ENCODE results near the gene AFF3. TPM values are rescaled to one million over a fixed set of nuclear protein-coding genes. Genes with fewer than 3 reads are reported as not detected.

AFF3 gene
- polyA plus RNA-seq, 3 donors from 2014 or later: 1.4 to 7.4 (median 3.8) TPM

GRCh38 chr2:100046961-100047947 lies 95.1 kb downstream of the AFF3 start:
- DNase-seq: no peak
- Mint-ChIP-seq H3K27ac (no peak overlapping the region), H3K27me3 (ENCODE audit: low read depth in 3 of 3) (peaks cover 0 to 2% (median 0%) of the 10 kb centered on the region in 3 donors), H3K36me3 (no peaks in the 10 kb centered on the region), H3K4me1 (no peaks in the 10 kb centered on the region), H3K9me3 (no peaks in the 10 kb centered on the region), H3K4me3 (no peak overlapping the region)

DNA sequence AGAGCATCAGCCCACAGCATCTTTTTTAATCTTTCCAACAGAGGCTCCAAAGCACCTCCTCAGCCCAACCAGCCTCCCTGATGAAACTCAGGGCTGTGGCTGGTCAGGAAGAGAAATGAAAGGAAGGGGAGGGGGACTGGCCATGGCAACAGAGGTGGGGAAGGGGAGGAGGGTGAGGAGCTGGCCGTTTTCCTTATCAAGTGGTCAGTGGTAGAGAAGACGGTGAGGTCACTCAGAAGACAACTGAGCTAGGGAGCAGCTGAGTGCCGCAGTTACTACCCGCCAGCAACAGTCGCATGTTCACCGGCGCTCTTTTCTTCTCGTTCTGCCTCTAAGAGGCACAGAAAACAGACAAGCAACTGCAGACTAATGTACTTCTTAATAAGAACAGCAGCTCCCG lies 97.4 kb downstream of the AFF3 start:
- Mint-ChIP-seq H3K9me3 (no peaks in the 10 kb centered on the region), H3K27ac (no peak overlapping the region), H3K4me3 (no peak overlapping the region), H3K4me1 (no peaks in the 10 kb centered on the region), H3K27me3 (ENCODE audit: low read depth in 3 of 3) (peaks cover 0 to 2% (median 1%) of the 10 kb centered on the region in 3 donors), H3K36me3 (no peaks in the 10 kb centered on the region)
- DNase-seq: no peak

- Mint-ChIP-seq H3K27ac (no peak overlapping the region), H3K9me3 (no peaks in the 10 kb centered on the region), H3K4me3 (no peak overlapping the region), H3K4me1 (no peaks in the 10 kb centered on the region), H3K27me3 (ENCODE audit: low read depth in 3 of 3) (peaks cover 0 to 2% (median 1%) of the 10 kb centered on the region in 3 donors), H3K36me3 (no peaks in the 10 kb centered on the region)
- DNase-seq: no peak
Observed at GRCh38 chr2:100043891-100044255, 98.5 kb downstream of the AFF3 start.

DNA sequence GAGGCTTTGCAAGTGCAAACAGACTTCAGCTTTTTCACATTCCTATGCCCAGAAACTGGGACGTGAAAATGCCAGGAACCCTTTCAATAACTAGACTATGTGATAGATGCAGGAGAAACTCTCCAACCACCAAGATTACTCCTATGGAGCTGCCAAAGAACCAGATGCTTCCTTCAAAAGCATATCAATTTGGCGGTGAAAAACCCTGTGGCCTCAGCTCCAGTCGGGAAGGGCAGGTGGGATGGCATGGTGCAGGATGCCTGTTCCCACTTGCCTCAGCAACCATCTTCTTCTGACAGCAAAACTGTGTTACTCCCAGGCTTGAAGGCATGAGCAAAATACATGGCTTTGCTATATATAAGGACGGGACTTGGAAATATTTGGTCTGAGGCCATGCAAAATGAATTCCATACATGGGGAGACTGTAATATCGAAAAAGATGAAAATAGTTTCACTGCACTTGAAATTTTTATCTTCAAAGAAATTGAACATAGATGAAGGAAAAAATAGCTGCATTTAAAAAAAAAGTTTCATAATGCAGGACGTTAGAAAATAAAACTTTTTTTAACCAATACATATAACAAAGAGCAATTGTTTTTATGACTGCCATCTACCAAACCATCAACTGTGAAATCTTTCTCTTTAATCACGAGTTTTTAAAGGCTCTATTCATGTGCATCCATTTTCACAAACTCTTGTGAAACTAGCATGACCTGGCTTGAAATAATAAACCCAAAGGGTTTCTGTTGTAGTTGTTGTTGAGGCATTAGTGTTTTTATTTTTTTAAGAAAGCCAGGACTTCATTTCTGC lies 99.1 kb downstream of the AFF3 start:
- H3K4me1 Mint-ChIP-seq: no peaks in the 10 kb centered on the region
- H3K9me3 Mint-ChIP-seq: no peaks in the 10 kb centered on the region
- H3K27ac Mint-ChIP-seq: no peak overlapping the region
- no peaks in the 10 kb centered on the region for H3K36me3 Mint-ChIP-seq
- no peak overlapping the region for H3K4me3 Mint-ChIP-seq
- H3K27me3 Mint-ChIP-seq (ENCODE audit: low read depth in 3 of 3): peaks cover 0 to 2% (median 1%) of the 10 kb centered on the region in 3 donors
- no peak for DNase-seq

GRCh38 chr2:100042562-100042961 lies 99.8 kb downstream of the AFF3 start:
- Mint-ChIP-seq H3K27ac (no peak overlapping the region), H3K4me1 (no peaks in the 10 kb centered on the region), H3K36me3 (no peaks in the 10 kb centered on the region), H3K9me3 (no peaks in the 10 kb centered on the region), H3K4me3 (no peak overlapping the region), H3K27me3 (ENCODE audit: low read depth in 3 of 3) (peaks cover 0 to 2% (median 1%) of the 10 kb centered on the region in 3 donors)
- DNase-seq: no peak

GRCh38 chr2:100041946-100042345 lies 100.4 kb downstream of the AFF3 start:
- DNase-seq: no peak
- Mint-ChIP-seq H3K9me3 (no peaks in the 10 kb centered on the region), H3K36me3 (no peaks in the 10 kb centered on the region), H3K27me3 (ENCODE audit: low read depth in 3 of 3) (peaks cover 0 to 2% (median 1%) of the 10 kb centered on the region in 3 donors), H3K27ac (peak overlapping the region in 1 of 6 donors; percentile 4), H3K4me3 (no peak overlapping the region), H3K4me1 (no peaks in the 10 kb centered on the region)

GRCh38 chr2:100041385-100041784 lies 101.0 kb downstream of the AFF3 start:
- peaks cover 0 to 3% (median 2%) of the 10 kb centered on the region in 3 donors for H3K27me3 Mint-ChIP-seq (ENCODE audit: low read depth in 3 of 3)
- no peak overlapping the region for H3K4me3 Mint-ChIP-seq
- DNase-seq: no peak
- no peak overlapping the region for H3K27ac Mint-ChIP-seq
- H3K4me1 Mint-ChIP-seq: no peaks in the 10 kb centered on the region
- H3K9me3 Mint-ChIP-seq: no peaks in the 10 kb centered on the region
- no peaks in the 10 kb centered on the region for H3K36me3 Mint-ChIP-seq

DNA sequence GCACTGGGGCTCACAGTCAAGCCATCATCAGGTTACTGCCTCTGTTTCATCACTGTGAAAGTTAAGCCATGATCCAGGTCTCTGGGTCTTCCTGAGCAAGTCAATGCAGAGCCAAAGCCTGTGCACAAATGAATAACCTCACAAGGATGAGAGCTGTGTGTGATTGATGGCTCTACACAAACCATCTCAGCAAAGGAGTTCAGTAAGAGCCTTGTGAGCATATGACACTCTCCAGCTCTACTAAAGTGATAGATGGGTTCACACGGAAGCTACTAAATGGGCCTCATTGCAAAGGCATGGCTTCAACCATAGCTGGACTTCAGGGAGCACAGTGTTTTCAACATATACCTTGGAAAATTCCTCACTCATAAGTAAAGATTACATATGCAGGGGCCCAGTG lies 101.5 kb downstream of the AFF3 start:
- no peaks in the 10 kb centered on the region for H3K4me1 Mint-ChIP-seq
- no peak overlapping the region for H3K4me3 Mint-ChIP-seq
- no peak for DNase-seq
- peaks cover 0 to 3% (median 2%) of the 10 kb centered on the region in 3 donors for H3K27me3 Mint-ChIP-seq (ENCODE audit: low read depth in 3 of 3)
- H3K9me3 Mint-ChIP-seq: peaks cover 0 to 1% (median 0%) of the 10 kb centered on the region in 6 donors
- no peak overlapping the region for H3K27ac Mint-ChIP-seq
- H3K36me3 Mint-ChIP-seq: no peaks in the 10 kb centered on the region

DNA sequence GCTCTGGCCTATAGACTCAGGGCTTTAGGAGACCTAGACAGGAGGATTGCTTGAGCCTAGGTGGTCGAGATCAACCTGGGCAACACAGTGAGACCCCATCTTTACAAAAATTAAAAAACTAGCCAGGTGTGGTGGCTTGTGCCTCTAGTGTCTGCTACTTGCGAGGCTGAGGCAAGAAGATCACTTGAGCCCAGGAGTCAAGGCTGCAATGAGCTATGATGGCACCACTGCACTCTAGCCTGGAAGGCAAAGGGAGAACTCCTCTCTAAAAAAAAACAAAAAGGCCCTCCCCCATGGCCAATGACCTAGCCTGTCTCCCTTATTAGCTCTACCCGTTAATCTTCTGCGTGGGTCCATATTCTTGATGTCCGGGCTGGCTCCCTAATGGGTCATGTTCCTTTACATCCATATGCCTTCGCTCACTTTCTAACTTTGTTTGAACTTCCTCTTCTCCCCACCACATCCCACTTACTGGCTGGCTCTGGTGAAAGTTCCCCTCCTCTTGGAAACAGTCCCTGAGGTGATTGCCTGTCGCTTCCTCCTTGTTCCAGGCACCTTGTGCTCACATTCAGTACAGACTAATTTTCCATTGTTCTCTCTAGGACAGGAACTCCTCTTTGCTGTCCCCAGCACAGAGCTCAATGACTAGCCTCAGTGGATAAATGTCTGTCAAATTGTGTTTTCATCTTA lies 103.0 kb downstream of the AFF3 start:
- Mint-ChIP-seq H3K27me3 (ENCODE audit: low read depth in 3 of 3) (peaks cover 0 to 3% (median 0%) of the 10 kb centered on the region in 3 donors), H3K9me3 (peaks cover 0 to 1% (median 0%) of the 10 kb centered on the region in 6 donors), H3K27ac (no peak overlapping the region), H3K4me1 (no peaks in the 10 kb centered on the region), H3K36me3 (no peaks in the 10 kb centered on the region), H3K4me3 (no peak overlapping the region)
- DNase-seq: no peak

DNA sequence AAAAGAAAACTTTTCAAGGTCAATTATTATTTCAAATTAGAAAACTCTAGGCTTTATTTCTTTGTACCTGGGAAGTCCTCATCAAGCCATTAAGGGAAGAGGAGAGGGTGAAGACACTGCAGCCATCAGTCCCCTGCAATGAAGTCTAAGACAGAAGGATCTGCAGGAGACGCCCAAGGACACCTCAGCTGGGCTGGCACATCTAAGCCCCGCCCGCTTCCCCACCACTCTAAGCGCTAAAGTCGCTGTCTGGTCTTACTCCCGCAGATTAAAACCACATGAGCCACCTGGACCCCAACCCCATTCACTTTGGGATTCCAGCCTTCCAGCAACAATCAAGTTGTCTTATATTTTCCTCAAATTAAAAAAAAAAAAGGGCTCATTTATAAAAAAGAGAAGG lies 104.4 kb downstream of the AFF3 start:
- H3K36me3 Mint-ChIP-seq: no peaks in the 10 kb centered on the region
- H3K4me3 Mint-ChIP-seq: no peak overlapping the region
- H3K9me3 Mint-ChIP-seq: peaks cover 0 to 1% (median 0%) of the 10 kb centered on the region in 6 donors
- no peak overlapping the region for H3K27ac Mint-ChIP-seq
- no peaks in the 10 kb centered on the region for H3K4me1 Mint-ChIP-seq
- H3K27me3 Mint-ChIP-seq (ENCODE audit: low read depth in 3 of 3): peaks cover 0 to 3% (median 0%) of the 10 kb centered on the region in 3 donors
- no peak for DNase-seq

DNA sequence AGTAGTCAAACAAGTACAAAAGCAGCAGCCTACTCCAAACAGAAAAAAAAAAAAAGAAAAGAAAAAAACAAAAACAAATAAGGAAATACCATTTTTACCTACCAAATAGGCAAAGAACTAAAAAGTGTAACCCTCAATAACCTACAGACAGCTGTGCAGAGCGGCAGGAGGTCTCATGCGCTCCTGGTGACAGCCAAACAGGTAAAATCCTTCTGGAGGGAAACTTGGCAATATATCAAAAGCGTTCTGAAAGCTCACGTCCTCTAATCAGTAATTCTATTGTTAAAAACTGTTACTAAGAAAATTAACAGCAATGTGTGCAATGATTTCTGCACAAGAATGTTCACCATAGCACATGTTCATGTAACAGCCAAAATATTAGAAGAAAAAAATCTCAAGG lies 105.6 kb downstream of the AFF3 start:
- no peak overlapping the region for H3K27ac Mint-ChIP-seq
- H3K36me3 Mint-ChIP-seq: no peaks in the 10 kb centered on the region
- DNase-seq: no peak
- H3K9me3 Mint-ChIP-seq: peaks cover 0 to 1% (median 0%) of the 10 kb centered on the region in 6 donors
- no peak overlapping the region for H3K4me3 Mint-ChIP-seq
- peaks cover 0 to 1% (median 0%) of the 10 kb centered on the region in 3 donors for H3K27me3 Mint-ChIP-seq (ENCODE audit: low read depth in 3 of 3)
- H3K4me1 Mint-ChIP-seq: no peaks in the 10 kb centered on the region

DNA sequence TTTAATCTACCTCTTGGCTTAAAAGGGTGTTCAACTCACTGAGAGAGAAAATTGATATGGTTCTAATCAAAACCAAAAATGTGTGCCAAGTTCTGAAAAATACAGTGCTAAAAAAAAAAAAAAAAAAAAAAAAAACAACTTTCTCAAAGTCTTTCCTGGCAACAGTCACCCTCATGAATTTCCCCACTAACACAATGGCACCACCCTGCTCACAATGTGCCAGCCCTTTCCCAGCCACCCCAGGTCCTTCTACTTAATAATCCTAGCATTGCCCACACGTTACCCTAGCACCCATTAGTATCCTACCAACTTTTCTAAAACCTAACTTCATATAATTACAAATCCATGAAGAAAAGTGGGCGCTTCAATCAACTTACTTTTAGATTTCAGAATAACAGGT lies 106.4 kb downstream of the AFF3 start:
- no peaks in the 10 kb centered on the region for H3K4me1 Mint-ChIP-seq
- no peak for DNase-seq
- peaks cover 0 to 1% (median 0%) of the 10 kb centered on the region in 6 donors for H3K9me3 Mint-ChIP-seq
- H3K27me3 Mint-ChIP-seq (ENCODE audit: low read depth in 3 of 3): peaks cover 0 to 1% (median 0%) of the 10 kb centered on the region in 3 donors
- no peaks in the 10 kb centered on the region for H3K36me3 Mint-ChIP-seq
- H3K27ac Mint-ChIP-seq: no peak overlapping the region
- no peak overlapping the region for H3K4me3 Mint-ChIP-seq

- H3K27ac Mint-ChIP-seq: no peak overlapping the region
- no peaks in the 10 kb centered on the region for H3K36me3 Mint-ChIP-seq
- DNase-seq: no peak
- H3K4me1 Mint-ChIP-seq: no peaks in the 10 kb centered on the region
- H3K9me3 Mint-ChIP-seq: peaks cover 0 to 1% (median 0%) of the 10 kb centered on the region in 6 donors
- H3K4me3 Mint-ChIP-seq: no peak overlapping the region
- peaks cover 0 to 1% (median 0%) of the 10 kb centered on the region in 3 donors for H3K27me3 Mint-ChIP-seq (ENCODE audit: low read depth in 3 of 3)
Observed at GRCh38 chr2:100034431-100034830, 108.0 kb downstream of the AFF3 start.
